ENCODE data around the gene PDGFRB. TPM values are rescaled to one million over a fixed set of nuclear protein-coding genes. Genes with fewer than 3 reads are reported as not detected.

Gene PDGFRB
- polyA plus RNA-seq, 3 donors, result 0.04 to 0.99 (median 0.20) TPM

- Mint-ChIP-seq H3K36me3 (no peaks in the 10 kb centered on the region), H3K9me3 (no peaks in the 10 kb centered on the region), H3K27me3 (ENCODE audit: low read depth in 3 of 3) (peaks cover 17 to 26% (median 25%) of the 10 kb centered on the region in 3 donors), H3K4me3 (no peak overlapping the region), H3K4me1 (no peaks in the 10 kb centered on the region), H3K27ac (peak overlapping the region in 1 of 7 donors; percentile 63)
- H4K20me1 ChIP-seq (ENCODE audit: insufficient read depth, low read length), result no peaks in the 10 kb centered on the region
- no peak overlapping the region for H3K4me3 ChIP-seq (replicated peaks in 1 of 3; ENCODE audit: low read depth in 2 of 3, low read length in 3 of 3)
- no peak overlapping the region for H3K4me2 ChIP-seq (replicated peaks; ENCODE audit: extremely low read depth, low read length, poor library complexity, severe bottlenecking)
- WGBS (ENCODE audit: insufficient coverage), result no CpG with 5 or more reads among the region's 1 CpG
- intact Hi-C loops (cut with micrococcal nuclease), result no loop called here
- H3K9ac ChIP-seq (ENCODE audit: insufficient read depth, low read length, poor library complexity, severe bottlenecking), result no peak overlapping the region
- H2AFZ ChIP-seq (ENCODE audit: insufficient read depth, low read depth, low read length, poor library complexity, severe bottlenecking), result no peak overlapping the region
- H3K9me3 ChIP-seq (replicated peaks in 1 of 2; ENCODE audit: control insufficient read depth in 1 of 2, insufficient read depth in 1 of 2, low read length in 2 of 2), result no peaks in the 10 kb centered on the region
- no peak for DNase-seq
- peaks cover 0 to 5% of the 10 kb centered on the region in 2 donors for H3K27me3 ChIP-seq (ENCODE audit: control insufficient read depth in 2 of 2, insufficient read depth in 2 of 2, low read length in 2 of 2)
- H3K27ac ChIP-seq (ENCODE audit: low read depth in 1 of 2, low read length in 2 of 2), result no peak overlapping the region
- TF ChIP-seq CTCF (IDR thresholded peaks at IDR 0.05), result no peak
- no peaks in the 10 kb centered on the region for H3K4me1 ChIP-seq (ENCODE audit: control insufficient read depth in 1 of 2, insufficient read depth in 2 of 2, low read length in 2 of 2)
- H3K79me2 ChIP-seq (ENCODE audit: insufficient read depth, low read length), result no peaks in the 10 kb centered on the region
- H3K36me3 ChIP-seq (replicated peaks in 1 of 2; ENCODE audit: control insufficient read depth in 1 of 2, insufficient read depth in 2 of 2, low read length in 2 of 2), result no peaks in the 10 kb centered on the region
Measured at GRCh38 chr5:150197476-150197875, 41.8 kb upstream of the PDGFRB start.

- Histone ChIP-seq H4K20me1 (ENCODE audit: insufficient read depth, low read length) (no peaks in the 10 kb centered on the region), H2AFZ (ENCODE audit: insufficient read depth, low read depth, low read length, poor library complexity, severe bottlenecking) (no peak overlapping the region), H3K27ac (ENCODE audit: low read depth in 1 of 2, low read length in 2 of 2) (no peak overlapping the region), H3K79me2 (ENCODE audit: insufficient read depth, low read length) (no peaks in the 10 kb centered on the region), H3K4me1 (ENCODE audit: control insufficient read depth in 1 of 2, insufficient read depth in 2 of 2, low read length in 2 of 2) (no peaks in the 10 kb centered on the region), H3K36me3 (replicated peaks in 1 of 2; ENCODE audit: control insufficient read depth in 1 of 2, insufficient read depth in 2 of 2, low read length in 2 of 2) (no peaks in the 10 kb centered on the region), H3K9me3 (replicated peaks in 1 of 2; ENCODE audit: control insufficient read depth in 1 of 2, insufficient read depth in 1 of 2, low read length in 2 of 2) (no peaks in the 10 kb centered on the region), H3K27me3 (ENCODE audit: control insufficient read depth in 2 of 2, insufficient read depth in 2 of 2, low read length in 2 of 2) (peaks cover 0 to 10% of the 10 kb centered on the region in 2 donors), H3K4me3 (replicated peaks in 1 of 3; ENCODE audit: low read depth in 2 of 3, low read length in 3 of 3) (no peak overlapping the region), H3K9ac (ENCODE audit: insufficient read depth, low read length, poor library complexity, severe bottlenecking) (no peak overlapping the region), H3K4me2 (replicated peaks; ENCODE audit: extremely low read depth, low read length, poor library complexity, severe bottlenecking) (no peak overlapping the region)
- peaks cover 21 to 31% (median 29%) of the 10 kb centered on the region in 3 donors for H3K27me3 Mint-ChIP-seq (ENCODE audit: low read depth in 3 of 3)
- DNase-seq, result no peak
- no peak overlapping the region for H3K27ac Mint-ChIP-seq
- H3K4me3 Mint-ChIP-seq, result no peak overlapping the region
- H3K4me1 Mint-ChIP-seq, result no peaks in the 10 kb centered on the region
- WGBS (ENCODE audit: insufficient coverage), result 95% methylated on average over 16 of the region's 16 CpGs
- no peak for TF ChIP-seq CTCF (IDR thresholded peaks at IDR 0.05)
- intact Hi-C loops (cut with micrococcal nuclease), result no loop called here
- no peaks in the 10 kb centered on the region for H3K36me3 Mint-ChIP-seq
- no peaks in the 10 kb centered on the region for H3K9me3 Mint-ChIP-seq
Measured at GRCh38 chr5:150196986-150197385, 41.3 kb upstream of the PDGFRB start.
